GM12864 (cell line): ENCODE results near the gene GRIFIN.
A peak's percentile ranks its signal among the peaks of the same experiment; 100 is the strongest.

Experiments used
- DNase-seq: peaks from one replicate; pipeline ENCODE4 v3.0.0-alpha.2; 2011; ENCODE audit warnings: low read depth
- H3K4me3 ChIP-seq: 2 replicates; pipeline ENCODE4 v1.5.1; 2011; ENCODE audit warnings: mild to moderate bottlenecking, low read depth, low read length, control low read depth
- CTCF ChIP-seq: IDR thresholded peaks from 2 replicates; pipeline ENCODE4 v1.5.1; 2011; ENCODE audit warnings: low read depth, mild to moderate bottlenecking, moderate library complexity, low read length, control low read depth, inconsistent platforms; ENCODE audit errors: missing control alignments

Gene GRIFIN

GRCh38 chr7:2478399-2478785 lies 2.2 kb upstream of the GRIFIN start:
- no peak for DNase-seq
- TF ChIP-seq CTCF = no peak
- no peak overlapping the region for H3K4me3 ChIP-seq

- DNase-seq = no peak
- peak; percentile 57 for TF ChIP-seq CTCF
- H3K4me3 ChIP-seq = no peak overlapping the region
These were observed 1.5 kb upstream of the GRIFIN start for GRCh38 chr7:2477447-2478398.

- DNase-seq = no peak
- H3K4me3 ChIP-seq = no peak overlapping the region
- TF ChIP-seq CTCF = no peak
These were observed 713 bp upstream of the GRIFIN start for GRCh38 chr7:2476776-2477446.

- TF ChIP-seq CTCF = no peak
- no peak for DNase-seq
- H3K4me3 ChIP-seq = no peak overlapping the region
These were observed 551 bp downstream of the GRIFIN start for GRCh38 chr7:2475678-2476015.

- no peak for TF ChIP-seq CTCF
- H3K4me3 ChIP-seq = no peak overlapping the region
- DNase-seq = no peak
These were observed 1.2 kb downstream of the GRIFIN start for GRCh38 chr7:2474813-2475677.

- no peak overlapping the region for H3K4me3 ChIP-seq
- no peak for TF ChIP-seq CTCF
- DNase-seq = no peak
These were observed 2.0 kb downstream of the GRIFIN start for GRCh38 chr7:2474224-2474623.
